ENCODE measurements around the gene PACRG.

PACRG gene

DNA sequence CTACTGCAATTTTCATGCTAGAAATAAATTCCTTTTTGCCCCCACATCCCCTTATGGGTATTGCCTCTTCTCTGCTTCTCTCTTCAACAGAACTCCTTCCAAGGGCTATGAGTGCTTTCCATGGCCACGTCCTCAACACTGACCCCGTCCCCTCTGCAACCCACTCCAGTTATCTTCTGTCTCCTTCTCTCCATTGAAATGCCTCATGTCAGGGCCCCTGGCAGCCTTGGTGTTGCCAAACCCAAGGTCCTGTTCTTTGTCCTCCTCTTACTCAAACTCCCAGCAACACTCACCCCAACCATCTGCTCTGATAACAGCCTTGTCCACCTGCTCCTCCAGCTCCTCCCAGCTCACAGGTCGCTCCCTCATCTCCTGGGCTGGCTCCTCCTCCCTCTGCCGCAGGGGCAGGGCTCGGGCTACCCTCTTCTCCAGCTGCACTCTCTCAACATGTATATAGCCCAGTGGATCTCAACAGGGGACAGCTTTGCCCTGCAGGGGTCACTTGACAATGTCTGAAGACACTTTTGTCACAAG lies 490.7 kb downstream of the PACRG start:
- DNase-seq: no peak

DNA sequence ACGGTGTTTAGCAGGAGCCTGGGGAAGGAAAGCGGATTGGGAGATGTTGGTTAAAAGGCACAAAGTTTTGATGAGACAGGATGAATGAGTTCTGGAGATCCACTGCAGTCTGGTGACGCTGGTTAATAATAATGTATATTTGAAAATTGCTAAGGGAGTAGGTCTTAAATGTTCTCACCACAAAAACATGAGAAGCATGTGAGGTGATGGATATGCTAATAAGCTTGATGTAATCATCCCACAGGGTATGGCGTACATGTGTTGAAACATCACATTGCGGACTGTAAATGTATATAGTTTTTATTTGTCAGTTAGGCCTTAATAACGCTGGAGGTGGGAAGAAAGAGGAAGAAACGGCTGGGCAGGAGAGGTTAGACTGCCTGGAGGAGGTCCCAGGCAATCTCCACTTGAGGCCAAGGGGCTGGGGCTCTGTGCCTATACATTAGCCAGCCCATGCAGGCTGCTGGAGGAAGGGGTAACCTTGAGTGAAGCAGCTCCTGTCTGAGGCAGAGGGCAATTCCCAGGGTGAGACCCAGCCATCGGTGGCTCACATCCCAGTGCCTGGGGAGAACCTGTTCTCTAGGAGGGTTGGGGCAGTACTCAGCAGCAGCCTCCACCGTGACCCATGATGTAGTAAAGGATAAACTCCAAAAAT lies 498.5 kb downstream of the PACRG start:
- no peak for DNase-seq

DNA sequence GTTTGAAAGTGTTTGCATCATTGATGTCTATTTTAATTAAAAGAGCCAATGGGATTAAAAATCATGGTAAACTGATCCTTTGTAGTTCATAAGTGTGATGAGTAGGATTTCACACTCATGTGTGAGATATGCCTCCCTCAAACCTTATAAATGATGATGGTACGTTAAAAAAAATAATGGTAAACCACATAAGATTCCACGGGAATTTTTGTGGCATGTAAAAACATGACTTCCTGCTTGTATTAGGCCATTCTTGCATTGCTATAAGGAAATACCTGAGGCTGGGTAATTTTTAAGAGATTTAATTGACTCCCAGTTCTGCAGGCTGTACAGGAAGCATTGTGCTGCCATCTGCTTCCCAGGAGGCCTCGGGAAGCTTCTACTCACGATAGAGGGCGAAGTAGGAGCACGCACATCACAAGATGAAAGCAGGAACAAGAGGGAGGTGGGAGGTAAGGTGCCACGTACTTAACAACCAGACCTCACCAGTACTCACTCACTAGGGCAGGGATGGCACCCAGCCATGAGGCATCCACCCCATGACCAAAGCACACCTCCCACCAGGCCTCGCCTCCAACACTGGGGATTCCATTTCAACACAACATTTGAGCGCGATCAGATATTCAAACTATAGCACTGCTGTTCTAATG lies 499.2 kb downstream of the PACRG start:
- no peak for DNase-seq

DNA sequence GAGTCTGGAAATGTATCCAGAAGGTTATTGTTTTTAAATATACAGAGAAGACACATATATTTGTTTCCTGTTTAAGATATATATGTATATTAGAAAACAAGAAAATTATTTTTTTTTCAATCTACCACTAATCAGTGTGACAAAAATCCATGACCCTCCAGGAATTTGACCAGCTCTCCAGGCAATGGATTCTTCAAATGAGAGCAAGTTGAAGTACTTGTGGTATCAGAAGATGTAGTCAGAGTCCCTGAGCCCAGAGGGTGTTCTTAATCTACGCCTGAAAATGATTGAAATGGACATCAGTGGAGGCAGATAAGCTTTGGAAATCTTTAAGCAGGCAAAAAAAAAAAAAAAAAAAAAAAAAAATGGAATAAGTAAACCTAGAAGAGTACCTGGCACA lies 500.3 kb downstream of the PACRG start:
- no peak for DNase-seq

DNA sequence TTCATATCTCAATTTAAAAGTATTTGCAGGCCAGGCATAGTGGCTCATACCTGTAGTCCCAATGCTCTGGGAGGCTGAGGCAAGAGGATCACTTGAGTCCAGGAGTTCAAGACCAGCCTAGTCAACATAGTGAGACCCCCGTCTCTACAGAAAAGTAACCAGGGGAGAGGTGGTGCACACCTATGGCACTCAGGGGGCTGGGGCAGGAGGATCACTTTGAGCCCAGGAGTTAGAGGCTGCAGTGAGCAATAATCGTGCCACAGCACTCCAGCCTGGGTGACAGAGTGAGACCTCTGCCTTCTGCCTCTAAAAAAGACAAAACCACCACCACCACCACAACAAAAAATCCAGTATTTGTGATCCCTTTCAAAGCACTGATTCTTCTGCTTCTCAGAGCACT lies 501.3 kb downstream of the PACRG start:
- DNase-seq: no peak

DNA sequence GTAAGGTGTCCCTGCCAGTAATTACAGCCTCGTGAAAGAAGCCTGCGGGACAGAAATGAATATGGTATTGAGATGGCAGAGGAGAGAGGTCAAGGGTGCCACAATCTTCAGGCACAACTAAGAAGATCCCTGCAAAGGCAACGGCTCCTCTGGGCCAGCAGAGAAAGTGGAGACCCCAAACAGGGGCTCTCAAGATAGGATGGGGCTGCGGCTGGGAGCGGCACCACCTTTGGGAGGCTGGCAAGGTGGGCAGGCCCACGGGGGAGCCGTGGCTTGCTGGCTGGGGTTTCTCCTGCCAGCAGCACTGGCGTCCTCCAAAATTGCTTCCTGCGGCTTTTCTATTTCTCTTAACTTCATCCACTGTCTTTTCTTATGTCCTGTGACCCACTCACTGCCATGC lies 503.1 kb downstream of the PACRG start:
- no peak for DNase-seq

DNA sequence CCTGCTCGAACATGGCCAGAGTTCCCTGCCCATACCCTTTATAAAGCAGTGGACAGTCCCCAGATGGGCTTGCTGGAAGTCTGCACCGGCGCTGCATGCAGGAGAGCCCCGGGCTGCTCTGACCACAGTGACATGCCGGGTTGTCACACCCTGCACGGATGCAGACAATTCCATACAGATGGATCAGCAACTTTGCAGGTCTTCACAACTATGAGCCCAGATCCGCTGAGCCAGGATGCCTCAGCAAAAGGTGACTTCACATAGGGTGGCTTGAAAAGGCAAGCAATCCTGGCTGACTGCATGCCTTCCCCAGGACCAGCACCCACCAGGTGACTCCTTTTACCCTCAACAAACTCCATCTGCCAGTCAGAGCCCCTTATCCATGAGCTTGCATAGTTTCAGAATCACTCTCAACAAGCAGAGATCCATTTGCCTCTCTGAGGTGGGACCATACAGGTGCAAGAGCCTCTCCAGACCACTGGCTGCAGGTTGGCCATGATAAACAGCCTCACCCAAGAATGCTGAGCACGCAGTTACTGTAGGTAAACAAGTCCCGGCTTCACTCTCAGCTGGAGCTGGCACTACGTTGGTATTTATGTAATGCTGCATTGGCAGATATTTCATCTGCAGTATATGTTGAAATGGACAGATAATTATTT lies 503.7 kb downstream of the PACRG start:
- DNase-seq: no peak

DNA sequence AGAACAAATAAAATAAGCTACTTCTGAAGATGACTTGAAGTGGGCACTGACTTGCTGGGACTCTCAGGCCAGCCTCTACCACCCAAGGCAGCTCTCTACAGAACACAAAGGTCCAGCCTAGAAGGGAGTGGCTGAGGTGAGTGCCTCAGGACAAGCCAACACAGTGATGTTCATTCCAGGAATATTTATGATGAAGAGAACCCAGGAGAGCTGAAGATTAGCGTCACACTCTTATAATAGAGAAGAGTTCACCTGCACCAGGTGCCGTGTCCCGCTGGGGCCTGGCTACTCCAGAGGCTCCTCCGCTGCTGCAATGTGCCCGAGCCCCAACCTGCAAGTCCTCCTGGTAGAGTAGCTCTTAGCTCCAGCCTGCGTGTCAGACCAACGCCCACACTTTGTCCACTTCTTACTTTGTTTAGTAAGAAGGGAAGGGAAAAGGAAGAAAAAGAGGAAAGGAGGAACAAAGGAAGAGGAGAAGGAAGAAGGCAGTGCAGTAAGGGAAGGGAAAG lies 504.3 kb downstream of the PACRG start:
- DNase-seq: no peak

DNA sequence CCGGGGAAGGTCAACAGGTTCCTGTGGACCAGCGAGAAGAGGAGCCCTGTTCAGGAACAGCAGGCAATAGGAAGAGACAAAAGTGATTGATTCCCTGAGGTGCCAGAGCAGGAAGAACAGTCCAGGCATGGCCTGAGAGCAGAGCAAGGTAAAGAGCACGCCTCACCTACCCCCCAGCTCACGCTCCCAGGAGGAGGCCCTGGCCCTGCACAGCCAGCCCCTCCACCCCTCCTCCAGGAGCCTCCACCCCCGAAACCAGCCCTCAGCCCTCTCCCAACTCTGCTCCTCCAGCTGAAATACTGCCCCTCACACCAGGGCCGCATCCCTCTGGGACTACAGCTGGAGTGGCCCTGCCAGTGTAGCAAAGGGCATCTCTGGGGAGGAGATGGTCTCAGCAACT lies 504.9 kb downstream of the PACRG start:
- no peak for DNase-seq

DNA sequence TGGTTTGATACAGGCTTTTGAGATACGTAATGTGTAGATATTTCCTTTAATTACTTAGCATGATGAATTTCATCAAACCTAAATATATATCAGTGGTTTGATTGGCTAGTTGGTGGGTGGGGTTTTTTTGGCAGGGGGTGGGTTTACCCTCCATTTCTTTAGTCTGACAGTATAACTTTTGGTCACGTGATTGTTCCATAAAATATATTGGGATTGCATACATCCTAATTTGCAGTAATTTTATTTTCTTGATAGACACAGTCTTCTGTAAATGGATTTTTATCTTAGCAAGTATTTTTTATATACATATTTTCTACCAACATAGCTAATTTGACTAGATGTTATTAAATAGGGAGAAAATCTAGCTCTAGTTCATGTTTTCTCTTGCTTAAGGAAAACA lies 509.3 kb downstream of the PACRG start:
- no peak for DNase-seq

DNA sequence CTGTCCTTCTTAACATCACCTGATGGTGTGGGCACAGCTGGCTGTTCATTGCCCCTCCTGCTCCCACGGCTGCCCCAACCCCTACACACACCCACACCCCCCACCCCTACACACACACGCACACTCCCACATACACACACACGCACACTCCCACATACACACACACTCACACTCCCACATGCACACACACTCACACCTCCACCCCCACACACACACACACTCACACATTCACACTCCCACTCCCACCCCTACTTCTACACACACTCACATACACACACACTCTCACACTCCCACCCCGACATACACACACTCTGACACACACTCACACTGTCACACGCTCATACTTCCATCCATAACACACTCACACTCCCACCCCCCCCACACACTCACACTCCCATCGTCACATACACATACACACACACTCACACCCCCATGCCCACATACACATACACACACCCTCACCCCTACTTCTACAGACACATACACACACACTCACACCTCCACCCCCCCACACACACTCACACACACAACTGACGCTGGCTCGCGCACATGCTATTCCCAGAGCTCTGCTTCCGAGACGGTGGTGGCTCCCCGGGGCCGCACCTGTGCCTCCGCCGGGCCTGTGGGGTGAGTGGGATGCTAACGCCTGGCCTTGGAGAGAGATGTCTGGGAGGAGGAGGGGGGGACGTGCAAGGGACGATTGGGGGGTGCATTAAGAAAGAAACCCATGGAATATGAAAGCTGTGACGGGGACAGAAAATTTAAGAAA lies 512.0 kb downstream of the PACRG start:
- no peak for DNase-seq

DNA sequence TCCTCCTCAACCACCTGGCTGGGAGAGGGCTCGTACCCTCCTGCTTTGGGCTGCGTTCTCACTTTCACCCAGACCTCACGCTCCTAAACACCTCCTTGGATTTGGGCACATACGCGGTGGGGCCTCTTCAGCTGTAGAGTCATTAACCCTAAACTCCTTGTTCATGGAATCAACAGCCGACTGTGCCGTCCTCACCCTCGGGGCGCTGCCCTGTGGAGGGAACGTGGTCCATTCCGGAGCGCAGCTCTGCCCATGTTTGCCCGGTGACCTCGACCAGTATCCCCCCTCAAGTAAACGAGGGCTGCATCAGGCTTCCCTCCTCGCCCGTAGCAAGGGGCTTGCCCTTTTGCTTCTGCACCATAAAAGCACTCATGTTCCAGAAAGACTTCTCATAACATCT lies 512.8 kb downstream of the PACRG start:
- DNase-seq: no peak

DNA sequence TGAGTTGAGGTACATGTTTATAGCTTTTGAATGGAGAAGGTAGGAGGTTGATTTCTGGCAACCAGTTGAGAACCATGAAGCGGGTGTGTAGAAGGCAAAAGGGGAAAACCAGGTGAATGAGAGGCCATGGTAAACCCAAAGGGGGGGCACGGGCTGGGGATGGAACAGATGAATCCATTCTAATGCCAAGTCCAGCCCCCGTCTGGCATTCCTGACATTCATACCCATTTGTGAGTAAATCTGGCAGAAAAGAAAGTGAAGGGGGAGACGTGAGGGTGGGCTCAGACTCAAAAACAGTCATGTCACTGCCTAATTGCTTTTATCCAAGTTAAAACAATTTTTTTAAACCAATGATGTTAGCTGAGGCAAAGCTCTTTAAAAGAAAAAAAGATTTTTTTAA lies 513.9 kb downstream of the PACRG start:
- DNase-seq: no peak

DNA sequence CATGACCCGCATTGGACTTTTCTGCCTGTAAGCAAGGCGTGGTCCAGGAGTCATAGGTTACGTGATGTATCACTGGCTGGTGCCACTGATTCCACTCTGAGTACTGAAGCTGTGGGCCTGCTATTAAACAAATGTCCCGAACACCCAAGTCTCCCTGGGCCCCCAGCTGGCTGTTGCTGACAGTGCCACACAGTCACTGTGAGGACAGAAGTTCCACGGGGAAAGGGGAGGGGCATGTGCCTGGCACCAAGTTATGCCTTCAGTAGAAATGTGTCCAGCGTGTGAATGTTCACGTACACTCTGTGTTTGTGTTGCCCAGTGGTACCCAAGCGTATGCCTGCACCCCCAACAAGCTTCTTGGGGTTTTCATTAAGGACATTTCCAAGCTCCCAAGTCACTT lies 515.3 kb downstream of the PACRG start:
- DNase-seq: no peak

DNA sequence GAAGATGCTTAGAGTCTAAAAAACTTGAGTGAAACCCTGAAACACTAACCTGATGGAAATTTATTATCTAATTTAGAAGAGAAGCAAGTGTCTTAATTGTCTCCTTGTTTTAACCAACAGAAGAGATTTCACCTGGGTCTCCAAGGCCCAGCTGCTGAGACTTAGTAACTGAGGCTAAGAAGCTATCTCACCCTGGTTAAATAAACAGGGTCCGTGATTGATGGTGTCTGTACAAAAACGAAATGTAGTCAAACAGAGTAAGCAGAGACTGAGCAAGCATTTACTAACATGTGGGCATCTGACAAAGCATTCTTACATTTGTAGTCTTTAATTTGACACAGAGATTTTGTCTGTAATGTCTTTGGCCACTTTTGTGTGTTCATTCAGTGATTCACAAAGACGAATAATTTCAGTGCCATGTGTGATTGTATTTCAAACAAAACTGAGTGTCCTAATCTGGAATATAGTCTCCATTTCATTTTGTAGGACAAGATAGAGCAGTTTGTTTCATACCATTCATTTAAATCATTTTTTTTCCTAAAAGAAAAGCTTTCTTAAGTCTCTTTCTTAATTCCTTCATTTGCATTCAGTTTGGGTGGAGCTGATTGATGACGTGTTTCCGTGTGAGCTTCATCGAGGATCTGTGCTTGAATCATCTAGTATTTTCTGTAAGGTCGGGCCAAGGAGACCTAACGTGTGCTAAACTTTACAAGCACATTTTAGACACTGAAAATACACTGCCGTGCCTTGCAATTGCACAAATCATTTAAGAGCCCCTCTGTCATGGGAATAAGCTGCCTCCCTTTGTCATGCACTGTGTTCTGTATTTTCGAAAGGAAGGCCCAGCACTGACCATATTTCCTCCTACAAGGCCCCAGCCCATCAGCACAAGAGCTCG lies 516.2 kb downstream of the PACRG start:
- no peak for DNase-seq

DNA sequence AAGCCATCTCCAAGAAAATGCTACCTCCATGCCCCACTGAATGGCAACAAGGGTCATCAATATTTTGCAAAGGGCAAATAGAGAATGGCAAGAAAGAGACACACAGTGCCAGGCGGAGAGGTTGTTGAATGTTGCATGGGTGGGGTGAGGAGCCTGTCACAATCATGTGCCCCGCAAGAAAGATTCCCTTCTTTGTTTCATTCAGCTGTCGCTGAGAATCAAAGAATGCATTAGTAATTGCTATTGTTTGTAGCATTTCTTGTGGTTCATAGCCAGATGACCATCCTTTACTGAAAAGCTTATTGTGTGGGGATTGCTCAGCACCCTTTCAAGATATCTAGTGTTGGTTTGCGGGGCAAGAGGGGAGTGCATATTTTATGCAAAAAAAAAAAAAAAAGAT lies 520.3 kb downstream of the PACRG start:
- no peak for DNase-seq

DNA sequence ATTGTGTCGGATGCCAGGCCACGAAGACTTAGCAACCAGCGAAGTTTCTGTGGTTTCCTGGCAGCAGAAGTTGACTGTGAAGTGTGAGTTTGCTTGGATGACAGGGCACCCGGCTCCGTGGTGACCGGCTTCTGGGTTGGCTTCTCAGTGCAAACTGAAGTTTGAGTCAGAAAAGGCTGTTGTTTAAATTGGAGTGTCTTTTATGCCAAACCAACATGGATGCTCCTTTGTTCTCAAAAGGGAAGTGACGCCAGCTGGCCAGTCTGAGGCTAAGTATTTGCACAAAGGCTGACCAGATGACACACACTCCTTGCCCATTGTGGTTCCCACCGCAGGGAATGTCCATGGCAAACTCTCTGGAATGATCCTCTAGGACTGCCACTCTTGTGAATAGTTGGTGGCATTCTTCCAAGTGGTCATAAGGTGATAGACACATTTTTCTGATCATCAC lies 521.9 kb downstream of the PACRG start:
- DNase-seq: no peak

DNA sequence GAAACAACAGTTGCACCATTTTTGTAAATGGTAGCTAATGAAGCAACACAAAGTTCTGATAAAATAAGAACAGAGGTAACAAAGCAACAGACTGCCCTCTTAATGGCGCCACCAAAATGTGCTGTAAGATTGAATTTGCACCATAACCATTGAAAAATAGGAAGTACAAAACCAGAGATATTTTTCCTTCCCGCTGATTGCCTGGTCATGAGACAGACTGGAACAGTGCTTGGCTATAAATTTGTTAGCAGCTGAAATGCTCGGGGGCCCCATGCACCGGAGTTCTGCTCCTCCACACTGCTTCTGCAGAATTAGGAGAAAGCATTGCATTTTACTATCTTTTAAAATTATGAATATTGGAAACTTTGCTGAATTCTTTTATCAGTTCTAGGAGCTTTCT lies 522.3 kb downstream of the PACRG start:
- DNase-seq: no peak

DNA sequence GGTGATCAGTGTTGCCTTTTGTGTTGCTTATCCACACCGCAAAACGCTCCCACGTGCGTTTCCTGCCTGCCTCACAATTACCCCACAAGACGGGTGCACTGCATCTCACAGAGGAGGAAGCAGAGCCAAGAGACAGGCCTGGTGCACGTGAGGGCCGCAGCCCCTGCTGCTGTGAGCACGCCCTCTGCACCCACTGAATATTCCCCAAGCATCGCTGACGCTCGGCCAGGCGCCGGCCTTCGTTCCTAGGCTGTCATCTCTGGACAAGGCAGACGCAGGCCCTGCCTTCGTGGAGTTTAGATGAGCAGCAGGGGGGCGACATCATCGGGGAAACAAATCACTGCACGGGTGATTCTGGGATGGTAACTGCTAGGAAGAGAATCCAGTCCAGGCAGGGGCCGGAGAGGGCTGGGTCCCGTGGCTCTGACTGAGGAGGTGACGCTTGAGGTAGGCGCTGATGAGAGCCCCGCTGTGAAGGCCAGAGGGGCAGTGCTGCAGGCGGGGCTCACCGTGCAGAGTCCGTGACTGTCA lies 524.4 kb downstream of the PACRG start:
- no peak for DNase-seq

DNA sequence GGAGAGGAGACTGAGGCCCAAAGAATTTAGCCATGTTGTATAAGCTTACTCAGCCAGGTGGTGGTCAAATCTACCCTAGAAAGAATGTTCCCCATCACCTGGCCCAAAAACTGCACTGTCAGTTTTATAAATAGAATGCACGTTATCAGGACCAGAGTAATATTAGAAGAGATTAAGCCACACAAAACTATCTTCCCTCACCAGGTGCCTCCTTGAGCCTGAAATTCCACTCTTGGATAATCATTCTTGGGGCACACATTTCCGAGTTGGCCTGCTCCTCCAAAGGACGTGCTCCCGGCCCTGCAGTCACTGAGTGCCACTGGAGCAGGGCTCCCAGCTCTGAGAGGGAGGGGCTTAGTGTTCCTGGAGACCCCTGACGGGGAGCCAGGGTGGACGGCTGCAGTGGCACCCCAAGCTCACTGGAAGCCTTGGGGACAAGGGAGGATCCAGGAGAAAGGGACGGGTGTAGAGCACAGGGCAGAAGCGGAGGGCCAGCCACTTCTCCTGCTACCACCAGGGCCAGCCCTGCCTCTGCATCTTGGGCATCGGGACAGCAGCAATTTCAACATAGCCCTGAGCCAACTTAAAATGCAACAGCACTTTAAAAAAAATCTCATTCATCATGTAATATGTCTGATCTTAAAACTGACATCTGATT lies 525.9 kb downstream of the PACRG start:
- DNase-seq: no peak

DNA sequence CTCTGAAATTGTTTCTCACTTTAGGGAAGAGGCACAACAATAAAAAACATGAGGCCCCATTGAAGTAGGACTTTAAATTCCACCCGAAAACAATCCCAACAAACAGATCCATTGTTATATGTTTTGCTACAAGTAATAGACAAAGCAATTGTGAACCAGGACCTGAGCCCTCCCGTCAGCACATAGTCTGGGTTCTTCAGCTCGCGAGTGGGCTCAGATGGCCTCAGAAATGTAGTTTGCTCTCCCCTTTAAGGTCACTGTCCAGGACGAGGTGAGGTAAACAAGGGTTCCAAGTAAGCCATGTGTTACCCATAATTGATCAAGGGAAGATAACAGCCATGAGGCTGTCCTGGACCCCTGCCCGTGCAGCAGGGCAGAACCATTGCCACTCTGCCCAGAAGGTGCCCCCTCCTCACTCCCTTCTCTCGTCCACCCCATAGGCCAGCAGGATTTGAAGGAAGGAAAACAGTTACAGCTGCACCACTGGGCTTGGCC lies 526.6 kb downstream of the PACRG start:
- no peak for DNase-seq

Data from T1000 (cell line).